SH-SY5Y (cell line): ENCODE results near the gene SPSB1.

Experiments
- GATA2 ChIP-seq: IDR thresholded peaks from 2 replicates; pipeline ENCODE4 v1.6.1; 2011; ENCODE audit warnings: mild to moderate bottlenecking, low read depth, low read length
- GATA3 ChIP-seq: IDR thresholded peaks from 2 replicates; pipeline ENCODE4 v1.6.1; 2011; ENCODE audit warnings: low read depth, mild to moderate bottlenecking, low read length, moderate library complexity

GRCh38 chr1:9321480-9321849 is 28.8 kb downstream of the SPSB1 start:
- no peak for TF ChIP-seq GATA3
- no peak for TF ChIP-seq GATA2
